PC-9 (cell line): ENCODE measurements around the gene RNF130.

Experiments
- EZH2 ChIP-seq: fragments of 200-600 bp; sonication (generic); IDR thresholded peaks from 2 replicates; pipeline ENCODE4 v1.8.0; 2017; ENCODE audit warnings: antibody characterized with exemption, low read depth
- TF ChIP-seq, protein P1 (sequence below): fragments of 200-600 bp; sonication (generic); conservative IDR thresholded peaks from 2 replicates; pipeline ENCODE4 v1.6.1; 2017; ENCODE audit warnings: mixed run types, antibody characterized with exemption, mild to moderate bottlenecking, moderate library complexity

DNA sequence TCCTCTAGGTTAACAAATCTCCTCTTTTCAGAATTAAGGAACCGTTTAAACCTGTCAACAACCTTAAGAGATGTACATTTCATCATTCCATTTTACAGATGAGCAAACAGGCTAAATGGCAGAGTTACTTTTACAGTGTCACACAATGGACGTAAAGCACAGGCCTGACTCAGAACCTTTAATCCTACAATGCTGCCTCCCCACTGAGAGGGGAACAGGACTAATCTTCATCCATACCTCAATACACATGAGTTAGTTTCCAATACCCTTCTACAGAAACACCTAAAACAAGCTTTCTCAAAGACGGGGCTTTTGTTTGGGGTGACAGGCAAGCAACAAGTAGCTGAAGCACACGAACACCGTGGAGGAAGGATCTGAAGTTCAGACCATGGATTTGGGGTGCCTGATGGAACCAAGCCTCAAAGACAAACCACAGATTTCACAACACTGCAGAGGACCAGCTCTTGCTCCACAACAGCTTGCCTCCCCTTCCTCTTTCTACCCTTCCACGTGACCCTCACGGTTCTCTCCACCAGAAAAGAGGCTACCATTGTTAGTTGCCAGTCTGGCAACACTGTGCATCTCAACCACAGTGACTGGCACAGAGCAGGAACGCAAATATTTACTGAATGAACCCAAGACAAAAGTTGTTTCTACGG lies 1.8 kb downstream of the RNF130 start:
- TF ChIP-seq, protein P1, sequence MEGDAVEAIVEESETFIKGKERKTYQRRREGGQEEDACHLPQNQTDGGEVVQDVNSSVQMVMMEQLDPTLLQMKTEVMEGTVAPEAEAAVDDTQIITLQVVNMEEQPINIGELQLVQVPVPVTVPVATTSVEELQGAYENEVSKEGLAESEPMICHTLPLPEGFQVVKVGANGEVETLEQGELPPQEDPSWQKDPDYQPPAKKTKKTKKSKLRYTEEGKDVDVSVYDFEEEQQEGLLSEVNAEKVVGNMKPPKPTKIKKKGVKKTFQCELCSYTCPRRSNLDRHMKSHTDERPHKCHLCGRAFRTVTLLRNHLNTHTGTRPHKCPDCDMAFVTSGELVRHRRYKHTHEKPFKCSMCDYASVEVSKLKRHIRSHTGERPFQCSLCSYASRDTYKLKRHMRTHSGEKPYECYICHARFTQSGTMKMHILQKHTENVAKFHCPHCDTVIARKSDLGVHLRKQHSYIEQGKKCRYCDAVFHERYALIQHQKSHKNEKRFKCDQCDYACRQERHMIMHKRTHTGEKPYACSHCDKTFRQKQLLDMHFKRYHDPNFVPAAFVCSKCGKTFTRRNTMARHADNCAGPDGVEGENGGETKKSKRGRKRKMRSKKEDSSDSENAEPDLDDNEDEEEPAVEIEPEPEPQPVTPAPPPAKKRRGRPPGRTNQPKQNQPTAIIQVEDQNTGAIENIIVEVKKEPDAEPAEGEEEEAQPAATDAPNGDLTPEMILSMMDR = no peak
- TF ChIP-seq EZH2 = no peak
